ENCODE results near the gene VWA2.

Gene VWA2

DNA sequence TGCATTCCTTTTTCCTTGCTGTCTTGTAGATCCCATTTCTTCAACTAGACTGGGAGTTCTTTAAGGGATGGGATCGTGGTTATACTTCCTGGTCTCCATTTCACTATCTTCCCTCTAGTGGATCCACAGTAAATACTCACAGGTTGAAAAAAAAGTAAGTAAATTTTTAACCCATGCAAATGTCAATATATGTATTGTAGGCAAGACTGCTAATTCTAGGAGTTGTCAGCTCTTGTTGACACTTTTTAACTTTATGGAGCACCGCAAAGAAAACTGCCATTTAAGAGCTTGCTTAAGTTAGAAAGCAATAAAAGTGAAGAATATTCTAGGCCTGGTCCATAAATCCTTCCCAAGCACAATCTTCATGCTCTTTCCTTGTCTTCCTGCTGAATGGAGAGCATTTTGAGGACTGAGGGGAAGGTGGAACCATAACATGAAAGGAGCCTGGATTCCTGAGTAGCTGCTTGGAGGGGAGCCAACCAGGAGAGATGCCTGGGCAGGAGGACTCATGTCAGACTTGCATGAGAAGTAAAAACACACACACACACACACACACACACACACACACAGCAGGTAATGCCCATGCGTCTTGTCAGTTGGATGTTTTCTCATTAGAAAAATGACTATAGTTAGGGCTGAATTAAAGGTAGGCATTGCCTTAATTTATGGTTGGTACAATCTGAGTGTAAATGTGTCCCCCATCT is 32.2 kb downstream of the VWA2 start:
- H3K4me3 ChIP-seq (replicated peaks in 1 of 2; ENCODE audit: low read depth in 2 of 2, low read length in 2 of 2): no peak overlapping the region
- peak in 1 of 2 donors; percentile 30 for DNase-seq (ENCODE audit: low read depth in 2 of 2)
- TF ChIP-seq, protein P1, sequence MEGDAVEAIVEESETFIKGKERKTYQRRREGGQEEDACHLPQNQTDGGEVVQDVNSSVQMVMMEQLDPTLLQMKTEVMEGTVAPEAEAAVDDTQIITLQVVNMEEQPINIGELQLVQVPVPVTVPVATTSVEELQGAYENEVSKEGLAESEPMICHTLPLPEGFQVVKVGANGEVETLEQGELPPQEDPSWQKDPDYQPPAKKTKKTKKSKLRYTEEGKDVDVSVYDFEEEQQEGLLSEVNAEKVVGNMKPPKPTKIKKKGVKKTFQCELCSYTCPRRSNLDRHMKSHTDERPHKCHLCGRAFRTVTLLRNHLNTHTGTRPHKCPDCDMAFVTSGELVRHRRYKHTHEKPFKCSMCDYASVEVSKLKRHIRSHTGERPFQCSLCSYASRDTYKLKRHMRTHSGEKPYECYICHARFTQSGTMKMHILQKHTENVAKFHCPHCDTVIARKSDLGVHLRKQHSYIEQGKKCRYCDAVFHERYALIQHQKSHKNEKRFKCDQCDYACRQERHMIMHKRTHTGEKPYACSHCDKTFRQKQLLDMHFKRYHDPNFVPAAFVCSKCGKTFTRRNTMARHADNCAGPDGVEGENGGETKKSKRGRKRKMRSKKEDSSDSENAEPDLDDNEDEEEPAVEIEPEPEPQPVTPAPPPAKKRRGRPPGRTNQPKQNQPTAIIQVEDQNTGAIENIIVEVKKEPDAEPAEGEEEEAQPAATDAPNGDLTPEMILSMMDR (IDR thresholded peaks at IDR 0.05; ENCODE audit: low read depth, low read length): no peak

DNA sequence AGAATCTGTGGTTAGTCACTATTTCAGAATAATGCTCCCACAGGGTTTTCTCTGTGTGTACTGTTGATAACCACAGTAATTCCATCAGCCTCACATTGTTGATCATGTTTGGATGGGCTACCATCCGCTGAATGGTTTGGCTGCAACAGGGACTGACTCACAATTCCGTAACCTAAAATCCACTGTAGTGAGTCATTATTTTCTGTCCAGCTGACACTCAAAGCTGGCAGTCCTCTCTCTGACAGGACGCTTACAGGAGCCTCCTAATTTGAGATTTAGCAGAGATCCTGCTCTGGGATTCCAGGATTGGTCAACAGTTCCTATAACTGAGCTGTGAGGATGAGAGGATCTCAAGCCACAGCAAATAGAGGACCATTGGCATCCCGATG is 32.7 kb downstream of the VWA2 start:
- peak; percentile 89 to 95 for DNase-seq (ENCODE audit: low read depth in 2 of 2)
- TF ChIP-seq, protein P1 (IDR thresholded peaks at IDR 0.05; ENCODE audit: low read depth, low read length): no peak
- H3K4me3 ChIP-seq (replicated peaks in 1 of 2; ENCODE audit: low read depth in 2 of 2, low read length in 2 of 2): no peak overlapping the region

DNA sequence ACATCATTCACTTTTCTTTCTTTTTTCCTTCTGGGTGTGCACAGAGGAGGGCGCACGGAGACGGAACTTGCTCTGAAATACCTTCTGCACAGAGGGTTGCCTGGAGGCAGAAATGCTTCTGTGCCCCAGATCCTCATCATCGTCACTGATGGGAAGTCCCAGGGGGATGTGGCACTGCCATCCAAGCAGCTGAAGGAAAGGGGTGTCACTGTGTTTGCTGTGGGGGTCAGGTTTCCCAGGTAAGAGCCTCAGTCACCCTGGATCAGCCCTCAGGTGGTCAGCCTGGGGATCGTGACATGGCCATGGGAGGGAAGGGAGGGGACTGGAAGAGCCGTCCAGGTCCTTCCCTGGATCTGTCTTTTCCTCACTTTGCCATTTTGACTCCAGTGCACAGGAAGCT is 33.6 kb downstream of the VWA2 start:
- TF ChIP-seq, protein P1 (IDR thresholded peaks at IDR 0.05; ENCODE audit: low read depth, low read length): no peak
- no peak for DNase-seq (ENCODE audit: low read depth in 2 of 2)
- no peak overlapping the region for H3K4me3 ChIP-seq (replicated peaks in 1 of 2; ENCODE audit: low read depth in 2 of 2, low read length in 2 of 2)

DNA sequence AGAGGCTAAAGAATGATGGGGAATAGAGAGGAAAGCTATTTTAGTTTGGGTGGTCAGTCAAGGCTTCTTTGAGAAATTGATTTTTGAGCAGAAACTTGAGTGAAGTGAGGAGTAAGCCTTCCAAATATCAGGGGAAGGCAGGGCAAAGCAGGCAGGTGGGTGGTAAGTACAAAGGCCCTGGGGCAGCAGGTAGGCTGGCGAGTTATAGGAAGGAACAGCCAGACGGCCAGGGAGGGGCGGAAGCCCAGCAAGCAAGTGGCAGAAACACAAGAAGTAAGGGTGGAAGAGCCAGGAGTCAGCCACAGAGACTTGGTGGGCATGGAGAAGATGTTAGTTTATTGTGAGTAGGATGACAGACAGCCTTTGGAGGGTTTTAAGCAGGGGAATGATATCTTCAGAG is 34.9 kb downstream of the VWA2 start:
- no peak for DNase-seq (ENCODE audit: low read depth in 2 of 2)
- TF ChIP-seq, protein P1 (IDR thresholded peaks at IDR 0.05; ENCODE audit: low read depth, low read length): no peak
- H3K4me3 ChIP-seq (replicated peaks in 1 of 2; ENCODE audit: low read depth in 2 of 2, low read length in 2 of 2): no peak overlapping the region

DNA sequence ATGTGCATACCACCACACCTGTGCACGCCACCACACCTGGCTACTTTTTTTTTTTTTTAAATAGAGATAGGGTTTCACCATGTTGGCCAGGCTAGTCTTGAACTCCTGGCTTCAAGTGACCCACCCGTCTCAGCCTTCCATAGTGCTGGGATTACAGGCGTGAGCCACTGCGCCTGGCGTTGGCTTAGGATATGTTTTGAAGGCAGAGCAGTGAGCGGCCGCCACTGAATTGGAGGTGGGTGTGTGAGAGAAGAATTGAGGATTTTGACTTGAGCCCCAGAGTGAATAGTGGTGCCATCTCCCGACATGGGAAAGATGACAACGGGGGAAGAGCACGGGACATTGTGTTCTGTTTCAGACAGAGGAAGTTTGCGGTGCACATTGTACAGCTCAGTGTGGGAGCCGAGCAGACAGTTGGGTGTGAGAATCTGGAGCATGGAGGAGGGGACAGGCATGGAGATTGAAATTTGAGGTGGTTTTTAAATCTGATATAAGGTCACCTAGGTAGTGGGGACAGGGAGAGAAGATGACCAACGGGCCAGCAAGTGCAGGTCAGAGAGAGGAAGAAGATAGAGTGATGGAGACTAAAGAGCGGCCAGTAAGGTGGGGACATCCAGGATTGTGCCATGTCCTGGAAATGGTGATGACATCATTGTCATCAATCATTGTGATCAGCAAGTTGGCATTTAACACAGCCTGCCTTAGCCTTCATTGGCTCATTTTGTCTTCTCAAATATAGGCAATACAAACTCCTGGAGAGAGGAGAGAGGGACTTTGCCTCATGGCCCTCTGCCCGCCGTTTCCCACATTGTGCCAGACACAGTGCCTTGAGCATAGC is 35.8 kb downstream of the VWA2 start:
- no peak for DNase-seq (ENCODE audit: low read depth in 2 of 2)
- H3K4me3 ChIP-seq (replicated peaks in 1 of 2; ENCODE audit: low read depth in 2 of 2, low read length in 2 of 2): no peak overlapping the region
- TF ChIP-seq, protein P1 (IDR thresholded peaks at IDR 0.05; ENCODE audit: low read depth, low read length): no peak

DNA sequence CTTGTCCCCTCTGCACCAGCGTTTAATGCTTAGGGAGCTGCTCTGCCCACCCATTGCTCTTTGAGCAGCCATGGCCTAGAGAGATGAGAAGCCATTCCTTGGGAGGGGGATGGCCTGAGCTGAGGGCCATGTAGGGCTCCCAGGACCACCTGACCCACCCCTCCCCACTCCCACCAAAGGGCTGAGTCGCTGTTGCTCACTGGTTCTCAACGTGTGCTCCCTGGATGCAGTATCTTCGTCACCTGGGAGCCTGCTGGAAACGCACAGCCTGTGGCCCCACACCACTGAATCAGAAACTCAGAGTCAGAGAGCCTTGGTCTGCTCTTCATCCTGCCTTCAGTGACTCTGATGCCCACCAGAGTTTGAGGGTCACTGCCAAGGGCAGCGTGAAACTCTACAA is 37.0 kb downstream of the VWA2 start:
- no peak overlapping the region for H3K4me3 ChIP-seq (replicated peaks in 1 of 2; ENCODE audit: low read depth in 2 of 2, low read length in 2 of 2)
- no peak for DNase-seq (ENCODE audit: low read depth in 2 of 2)
- TF ChIP-seq, protein P1 (IDR thresholded peaks at IDR 0.05; ENCODE audit: low read depth, low read length): no peak

Data from cardiac fibroblast (primary cell).